Measurements from ENCODE around the gene CYP4V2. TPM values are rescaled to one million over a fixed set of nuclear protein-coding genes. Genes with fewer than 3 reads are reported as not detected.

CYP4V2 gene
- polyA plus RNA-seq, 3 donors from 2014 or later = 26.0 to 43.5 (median 37.6) TPM

GRCh38 chr4:186166852-186167512, 24.4 kb upstream of the CYP4V2 start:
- no peak for DNase-seq
- no peaks in the 10 kb centered on the region for H3K36me3 Mint-ChIP-seq
- H3K4me1 Mint-ChIP-seq = no peaks in the 10 kb centered on the region
- H3K9me3 Mint-ChIP-seq = peaks cover 0 to 3% (median 0%) of the 10 kb centered on the region in 6 donors
- H3K27me3 Mint-ChIP-seq (ENCODE audit: low read depth in 3 of 3) = peaks cover 3 to 9% (median 9%) of the 10 kb centered on the region in 3 donors
- no peak overlapping the region for H3K27ac Mint-ChIP-seq
- H3K4me3 Mint-ChIP-seq = no peak overlapping the region

DNA sequence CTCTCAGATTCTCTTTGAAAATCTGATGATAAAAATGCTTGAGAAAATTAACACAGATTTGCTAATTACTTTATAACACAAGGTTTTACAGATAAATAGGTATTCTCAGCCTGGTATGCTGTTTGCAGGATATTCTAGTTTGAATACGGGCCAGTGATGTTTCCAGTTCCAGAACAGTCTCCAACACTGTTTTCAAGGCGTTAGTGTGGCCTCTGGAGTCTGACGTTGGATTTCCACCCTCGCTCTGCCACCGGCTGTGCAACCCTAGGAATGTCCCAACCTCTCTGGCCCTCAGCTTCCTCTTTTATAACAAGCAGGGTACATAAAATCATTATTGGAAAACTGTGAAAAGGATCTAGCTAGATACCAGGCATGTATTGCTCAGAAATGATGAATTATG, 23.8 kb upstream of the CYP4V2 start:
- peaks cover 2 to 7% (median 6%) of the 10 kb centered on the region in 3 donors for H3K27me3 Mint-ChIP-seq (ENCODE audit: low read depth in 3 of 3)
- DNase-seq = no peak
- no peak overlapping the region for H3K27ac Mint-ChIP-seq
- H3K4me3 Mint-ChIP-seq = no peak overlapping the region
- H3K4me1 Mint-ChIP-seq = no peaks in the 10 kb centered on the region
- peaks cover 0 to 3% (median 0%) of the 10 kb centered on the region in 6 donors for H3K9me3 Mint-ChIP-seq
- H3K36me3 Mint-ChIP-seq = no peaks in the 10 kb centered on the region

- peaks cover 0 to 3% (median 0%) of the 10 kb centered on the region in 6 donors for H3K9me3 Mint-ChIP-seq
Observed at GRCh38 chr4:186168750-186169149, 22.6 kb upstream of the CYP4V2 start.

GRCh38 chr4:186169333-186169944, 21.9 kb upstream of the CYP4V2 start:
- H3K9me3 Mint-ChIP-seq = peaks cover 0 to 3% (median 0%) of the 10 kb centered on the region in 6 donors
- no peaks in the 10 kb centered on the region for H3K4me1 Mint-ChIP-seq
- H3K27ac Mint-ChIP-seq = no peak overlapping the region
- no peak for DNase-seq
- H3K4me3 Mint-ChIP-seq = no peak overlapping the region
- no peaks in the 10 kb centered on the region for H3K36me3 Mint-ChIP-seq
- peaks cover 2 to 3% (median 3%) of the 10 kb centered on the region in 3 donors for H3K27me3 Mint-ChIP-seq (ENCODE audit: low read depth in 3 of 3)

More at GRCh38 chr4:186168750-186169149, 22.6 kb upstream of the CYP4V2 start:
- Mint-ChIP-seq H3K36me3 (no peaks in the 10 kb centered on the region), H3K27me3 (ENCODE audit: low read depth in 3 of 3) (peaks cover 2 to 7% (median 6%) of the 10 kb centered on the region in 3 donors), H3K4me1 (no peaks in the 10 kb centered on the region), H3K4me3 (no peak overlapping the region), H3K27ac (no peak overlapping the region)
- no peak for DNase-seq

DNA sequence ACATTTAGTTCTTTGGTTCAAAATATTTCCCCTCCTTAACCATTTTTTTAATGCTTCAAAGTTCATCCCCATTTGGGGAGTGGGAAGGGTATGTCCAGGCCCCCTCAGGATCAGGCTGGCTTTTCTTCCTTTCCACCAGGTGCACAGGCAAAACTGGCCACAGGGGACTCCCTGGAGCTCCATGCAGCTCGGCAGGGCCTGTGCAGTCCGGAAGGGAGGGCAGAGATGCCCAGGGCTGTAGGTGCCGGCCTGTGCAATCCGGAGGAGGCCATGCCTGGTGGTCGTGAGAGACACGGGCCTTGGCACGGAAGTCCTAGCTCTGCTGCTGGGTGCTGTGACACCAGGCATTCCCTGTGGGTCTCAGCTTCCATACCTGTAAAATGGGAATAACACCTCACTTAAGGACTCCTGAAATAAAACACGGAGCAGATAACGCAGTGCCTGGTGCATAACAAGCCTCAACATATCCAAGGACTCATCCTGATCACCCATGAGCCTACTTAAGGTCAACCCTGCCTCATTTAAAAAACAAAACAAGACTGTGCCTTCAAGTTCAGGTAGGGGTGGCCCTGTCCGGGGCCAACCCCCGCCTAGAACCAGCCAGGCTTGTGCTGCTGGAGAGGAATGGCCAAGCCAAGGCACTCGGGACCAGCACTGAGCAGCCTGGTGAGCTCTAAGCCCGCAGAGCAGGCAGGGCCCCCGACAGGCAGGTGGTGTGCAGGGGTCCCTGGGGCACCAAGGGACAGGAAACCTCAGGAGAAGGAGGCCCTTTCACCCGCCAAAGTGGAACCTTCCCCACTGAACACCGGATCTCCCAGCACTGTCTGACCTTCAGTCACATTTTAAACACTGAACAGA, 21.2 kb upstream of the CYP4V2 start:
- peaks cover 2 to 3% (median 3%) of the 10 kb centered on the region in 3 donors for H3K27me3 Mint-ChIP-seq (ENCODE audit: low read depth in 3 of 3)
- no peak overlapping the region for H3K27ac Mint-ChIP-seq
- no peak overlapping the region for H3K4me3 Mint-ChIP-seq
- H3K36me3 Mint-ChIP-seq = no peaks in the 10 kb centered on the region
- H3K9me3 Mint-ChIP-seq = peaks cover 0 to 3% (median 0%) of the 10 kb centered on the region in 6 donors
- no peaks in the 10 kb centered on the region for H3K4me1 Mint-ChIP-seq
- DNase-seq = no peak

GRCh38 chr4:186170966-186171365, 20.4 kb upstream of the CYP4V2 start:
- H3K36me3 Mint-ChIP-seq = no peaks in the 10 kb centered on the region
- H3K27ac Mint-ChIP-seq = no peak overlapping the region
- H3K4me1 Mint-ChIP-seq = no peaks in the 10 kb centered on the region
- H3K27me3 Mint-ChIP-seq (ENCODE audit: low read depth in 3 of 3) = peaks cover 3 to 6% (median 5%) of the 10 kb centered on the region in 3 donors
- no peak for DNase-seq
- peaks cover 0 to 3% (median 0%) of the 10 kb centered on the region in 6 donors for H3K9me3 Mint-ChIP-seq
- no peak overlapping the region for H3K4me3 Mint-ChIP-seq

DNA sequence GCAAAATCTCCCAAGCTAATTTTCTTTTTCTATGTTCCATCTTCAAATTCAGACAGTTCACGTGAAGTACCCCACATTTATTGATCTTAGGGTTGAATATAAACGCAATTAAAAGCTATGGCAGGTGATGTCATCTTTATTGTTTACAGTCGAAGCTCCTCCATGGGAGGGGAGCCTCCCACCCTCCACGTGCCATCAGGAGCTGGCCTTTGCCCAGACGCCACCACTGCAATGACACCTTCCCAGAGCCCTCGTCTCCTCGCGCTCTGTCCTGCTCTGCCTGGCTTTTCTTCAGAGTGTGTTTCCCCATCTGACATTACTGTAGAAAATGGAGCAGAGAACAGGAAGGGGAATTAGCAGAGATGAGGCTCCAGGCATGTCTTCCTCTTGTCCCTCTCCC, 18.8 kb upstream of the CYP4V2 start:
- Mint-ChIP-seq H3K27me3 (ENCODE audit: low read depth in 3 of 3) (peaks cover 3 to 10% (median 5%) of the 10 kb centered on the region in 3 donors), H3K36me3 (no peaks in the 10 kb centered on the region), H3K4me3 (no peak overlapping the region), H3K4me1 (no peaks in the 10 kb centered on the region), H3K9me3 (peaks cover 0 to 3% (median 0%) of the 10 kb centered on the region in 6 donors), H3K27ac (no peak overlapping the region)
- DNase-seq = no peak

DNA sequence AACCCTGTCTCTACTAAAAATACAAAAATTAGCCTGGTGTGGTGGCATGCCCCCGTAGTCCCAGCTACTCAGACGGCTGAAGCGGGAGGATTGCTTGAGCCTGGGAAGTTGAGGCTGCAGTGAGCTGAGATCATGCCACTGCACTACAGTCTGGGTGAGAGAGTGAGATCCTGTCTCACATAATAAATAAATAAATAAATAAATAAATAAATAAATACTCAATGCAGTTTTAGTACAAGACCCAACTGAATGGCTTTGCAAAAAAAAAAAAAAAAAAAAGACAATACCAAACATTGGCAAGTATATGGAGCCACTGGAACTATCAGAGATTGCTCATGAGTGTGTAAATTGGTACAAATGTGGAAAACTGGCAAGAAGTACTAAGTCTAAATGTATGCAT, 3.3 kb upstream of the CYP4V2 start:
- Mint-ChIP-seq H3K27ac (peak overlapping the region in 2 of 6 donors; percentile 3 to 68), H3K9me3 (peaks cover 0 to 2% (median 0%) of the 10 kb centered on the region in 6 donors), H3K4me3 (no peak overlapping the region), H3K27me3 (ENCODE audit: low read depth in 3 of 3) (peaks cover 6 to 22% (median 8%) of the 10 kb centered on the region in 3 donors), H3K36me3 (no peaks in the 10 kb centered on the region), H3K4me1 (peaks cover 26 to 29% of the 10 kb centered on the region in 2 donors)
- no peak for DNase-seq

DNA sequence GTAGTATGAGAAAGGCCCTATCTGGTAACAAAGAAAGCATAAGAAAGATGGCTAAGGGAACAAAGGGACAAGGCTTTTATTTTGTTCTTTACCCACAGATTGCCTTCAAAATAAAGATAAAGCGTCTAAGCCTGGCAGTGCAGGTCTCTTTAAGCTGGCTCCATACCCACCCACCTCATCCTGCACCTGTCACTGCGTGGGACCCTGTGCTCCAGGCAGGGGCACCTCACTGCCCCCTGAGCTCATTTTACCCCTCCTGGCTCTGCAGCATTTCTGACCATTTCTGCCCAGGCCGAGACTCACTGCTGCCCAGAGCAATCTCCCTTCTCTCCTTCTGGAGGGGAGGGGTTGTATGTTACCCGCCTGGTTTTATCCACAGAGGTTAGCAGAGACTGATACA, 1.7 kb upstream of the CYP4V2 start:
- H3K4me1 Mint-ChIP-seq = peaks cover 34 to 41% of the 10 kb centered on the region in 2 donors
- peak overlapping the region; percentile 14 to 89 (median 86) for H3K4me3 Mint-ChIP-seq
- peak overlapping the region; percentile 22 to 95 (median 92) for H3K27ac Mint-ChIP-seq
- H3K9me3 Mint-ChIP-seq = peaks cover 0 to 2% (median 0%) of the 10 kb centered on the region in 6 donors
- no peak for DNase-seq
- no peaks in the 10 kb centered on the region for H3K36me3 Mint-ChIP-seq
- peaks cover 6 to 20% (median 8%) of the 10 kb centered on the region in 3 donors for H3K27me3 Mint-ChIP-seq (ENCODE audit: low read depth in 3 of 3)

DNA sequence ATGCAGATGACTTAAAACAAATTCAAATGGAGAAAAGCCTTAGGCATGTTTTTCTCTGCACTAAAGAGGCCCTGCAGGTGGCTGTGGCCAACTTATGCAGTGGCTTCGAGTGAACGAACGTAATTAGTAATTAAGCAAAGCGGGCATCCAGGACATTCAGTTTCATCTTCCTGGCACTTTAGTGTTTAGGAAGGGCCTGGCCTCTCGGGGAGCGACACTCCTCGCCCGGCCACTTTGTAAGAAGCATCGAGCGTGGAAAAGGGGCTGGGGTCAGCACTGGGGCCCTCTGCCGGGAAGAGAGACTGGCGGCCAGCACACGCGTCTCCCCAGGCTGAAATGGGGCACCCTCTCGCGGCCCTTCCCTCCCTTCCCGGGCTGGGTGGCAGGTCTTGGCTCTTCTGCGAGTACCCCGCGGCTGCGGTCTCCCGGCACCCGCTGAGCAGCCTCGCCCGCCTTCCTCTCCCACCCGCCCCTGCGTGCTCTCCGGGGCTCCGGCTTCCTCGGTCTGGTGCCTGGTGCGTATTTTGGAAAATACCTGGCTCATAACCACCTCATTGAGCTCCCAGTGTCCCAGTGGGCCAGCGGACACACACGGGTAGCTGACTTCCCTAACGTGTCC, 677 bp upstream of the CYP4V2 start:
- peak; percentile 57 to 68 (median 60) for DNase-seq
- H3K4me3 Mint-ChIP-seq = peak overlapping the region; percentile 85 to 89 (median 87)
- peak overlapping the region; percentile 89 to 95 (median 92) for H3K27ac Mint-ChIP-seq
- peaks cover 0 to 1% (median 0%) of the 10 kb centered on the region in 6 donors for H3K9me3 Mint-ChIP-seq
- H3K4me1 Mint-ChIP-seq = peaks cover 34 to 44% of the 10 kb centered on the region in 2 donors
- peaks cover 1 to 6% (median 2%) of the 10 kb centered on the region in 3 donors for H3K36me3 Mint-ChIP-seq
- peaks cover 5 to 13% (median 6%) of the 10 kb centered on the region in 3 donors for H3K27me3 Mint-ChIP-seq (ENCODE audit: low read depth in 3 of 3)

DNA sequence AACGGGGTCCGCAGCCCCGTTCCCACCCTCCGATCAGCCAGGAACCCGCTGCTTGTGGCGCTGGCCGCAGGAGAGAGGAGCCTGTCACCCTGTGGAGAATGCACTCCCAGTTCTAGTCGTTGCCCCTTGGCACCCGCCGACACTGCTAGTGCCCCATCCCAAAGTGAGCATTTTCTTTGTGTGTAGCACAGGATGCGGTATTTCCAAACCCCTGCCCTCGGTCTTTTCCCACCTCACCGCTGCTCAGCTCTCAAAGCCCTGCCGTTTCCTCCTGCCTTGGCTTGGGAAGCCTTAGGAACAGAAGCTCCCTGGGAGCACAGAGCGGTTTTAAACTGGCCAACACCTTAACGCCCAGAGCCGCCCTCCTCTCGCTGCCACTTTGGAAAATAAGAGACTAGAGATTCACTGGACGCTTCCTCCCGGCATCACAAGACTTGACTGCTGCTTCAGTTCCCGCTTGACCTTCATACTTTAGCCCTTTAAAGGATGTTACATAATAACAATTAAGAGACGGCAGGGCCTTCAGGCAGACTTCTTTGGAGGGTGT, 772 bp downstream of the CYP4V2 start:
- Mint-ChIP-seq H3K4me3 (peak overlapping the region; percentile 90 to 98 (median 96)), H3K9me3 (no peaks in the 10 kb centered on the region), H3K27ac (peak overlapping the region; percentile 90 to 98 (median 95)), H3K4me1 (peaks cover 38 to 52% of the 10 kb centered on the region in 2 donors), H3K36me3 (peaks cover 8 to 15% (median 14%) of the 10 kb centered on the region in 3 donors), H3K27me3 (ENCODE audit: low read depth in 3 of 3) (peaks cover 4 to 13% (median 7%) of the 10 kb centered on the region in 3 donors)
- no peak for DNase-seq

- H3K9me3 Mint-ChIP-seq = no peaks in the 10 kb centered on the region
- peaks cover 8 to 23% (median 14%) of the 10 kb centered on the region in 3 donors for H3K36me3 Mint-ChIP-seq
- peaks cover 38 to 52% of the 10 kb centered on the region in 2 donors for H3K4me1 Mint-ChIP-seq
- DNase-seq = no peak
- peaks cover 5 to 13% (median 5%) of the 10 kb centered on the region in 3 donors for H3K27me3 Mint-ChIP-seq (ENCODE audit: low read depth in 3 of 3)
- peak overlapping the region in 4 of 6 donors; percentile 22 to 98 (median 58) for H3K27ac Mint-ChIP-seq
- H3K4me3 Mint-ChIP-seq = no peak overlapping the region
Observed at GRCh38 chr4:186193851-186194250, 2.5 kb downstream of the CYP4V2 start.

GRCh38 chr4:186196063-186196462, 4.7 kb downstream of the CYP4V2 start:
- Mint-ChIP-seq H3K9me3 (no peaks in the 10 kb centered on the region), H3K36me3 (peaks cover 8 to 23% (median 14%) of the 10 kb centered on the region in 3 donors), H3K4me3 (no peak overlapping the region), H3K27ac (peak overlapping the region in 1 of 6 donors; percentile 62), H3K27me3 (ENCODE audit: low read depth in 3 of 3) (peaks cover 2 to 8% (median 5%) of the 10 kb centered on the region in 3 donors), H3K4me1 (peaks cover 24 to 35% of the 10 kb centered on the region in 2 donors)
- no peak for DNase-seq
